NT2/D1 (cell line): Measurements from ENCODE around the gene KCNK5.

ENCODE experiments used
- DNase-seq: peaks from one replicate; pipeline ENCODE4 v3.0.0-alpha.2; 2011; ENCODE audit warnings: low read depth, low spot score
- H3K27me3 ChIP-seq: 2 replicates; pipeline ENCODE4 v1.6.0; 2011; ENCODE audit warnings: mild to moderate bottlenecking; ENCODE audit not compliant: insufficient read length, insufficient read depth
- H3K36me3 ChIP-seq: 2 replicates; pipeline ENCODE4 v1.6.1; 2011; ENCODE audit warnings: mild to moderate bottlenecking, low read length, mixed read lengths; ENCODE audit not compliant: insufficient read depth, insufficient read length
- H3K4me1 ChIP-seq: 2 replicates; pipeline ENCODE4 v1.5.1; 2011; ENCODE audit not compliant: insufficient read depth, insufficient read length
- H3K4me3 ChIP-seq: 2 replicates; pipeline ENCODE4 v1.5.1; 2011; ENCODE audit warnings: low read depth; ENCODE audit not compliant: insufficient read length
- H3K9ac ChIP-seq: 2 replicates; pipeline ENCODE4 v1.6.0; 2011; ENCODE audit warnings: low read depth; ENCODE audit not compliant: insufficient read length
- H3K9me3 ChIP-seq: 2 replicates; pipeline ENCODE4 v1.5.1; 2011; ENCODE audit warnings: mild to moderate bottlenecking, low read length; ENCODE audit not compliant: insufficient read depth
- SUZ12 ChIP-seq: IDR thresholded peaks from 2 replicates; pipeline ENCODE4 v1.6.1; 2011; ENCODE audit not compliant: insufficient read length, insufficient read depth; ENCODE audit errors: extremely low read depth
- YY1 ChIP-seq: IDR thresholded peaks from 2 replicates; pipeline ENCODE4 v1.6.1; 2011; ENCODE audit not compliant: insufficient read length, insufficient read depth
- ZNF274 ChIP-seq: IDR thresholded peaks from 2 replicates; pipeline ENCODE4 v1.6.1; 2011; ENCODE audit warnings: mild to moderate bottlenecking, low read depth, low read length

KCNK5 gene

DNA sequence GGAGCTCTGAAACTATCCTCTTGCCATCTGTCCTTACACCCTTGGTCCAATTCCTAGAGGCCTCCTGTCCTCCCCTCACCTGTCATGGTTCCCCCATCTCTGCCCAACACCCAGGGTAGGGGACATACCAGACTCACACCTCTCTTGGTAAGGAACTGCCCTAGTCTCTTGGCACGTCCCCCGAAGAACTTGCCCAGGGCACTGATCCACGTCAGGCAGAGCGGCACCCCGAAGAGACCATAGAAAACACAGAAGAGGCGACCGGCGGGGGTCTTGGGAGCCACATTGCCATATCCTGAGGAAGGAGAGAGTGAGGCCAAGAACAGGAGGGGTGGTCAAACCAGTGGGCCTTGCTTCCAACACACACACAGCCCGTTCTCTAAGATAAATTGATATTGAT is 34.8 kb downstream of the KCNK5 start:
- Histone ChIP-seq H3K4me1 (peaks cover 4% of the 10 kb centered on the region), H3K9me3 (no peaks in the 10 kb centered on the region; the same call in 1 of the 2 replicates), H3K4me3 (no peak overlapping the region), H3K36me3 (peaks cover 27% of the 10 kb centered on the region), H3K27me3 (no peaks in the 10 kb centered on the region), H3K9ac (no peak overlapping the region)
- DNase-seq = no peak
- no peak for TF ChIP-seq YY1
- TF ChIP-seq SUZ12 = no peak
- no peak for TF ChIP-seq ZNF274

DNA sequence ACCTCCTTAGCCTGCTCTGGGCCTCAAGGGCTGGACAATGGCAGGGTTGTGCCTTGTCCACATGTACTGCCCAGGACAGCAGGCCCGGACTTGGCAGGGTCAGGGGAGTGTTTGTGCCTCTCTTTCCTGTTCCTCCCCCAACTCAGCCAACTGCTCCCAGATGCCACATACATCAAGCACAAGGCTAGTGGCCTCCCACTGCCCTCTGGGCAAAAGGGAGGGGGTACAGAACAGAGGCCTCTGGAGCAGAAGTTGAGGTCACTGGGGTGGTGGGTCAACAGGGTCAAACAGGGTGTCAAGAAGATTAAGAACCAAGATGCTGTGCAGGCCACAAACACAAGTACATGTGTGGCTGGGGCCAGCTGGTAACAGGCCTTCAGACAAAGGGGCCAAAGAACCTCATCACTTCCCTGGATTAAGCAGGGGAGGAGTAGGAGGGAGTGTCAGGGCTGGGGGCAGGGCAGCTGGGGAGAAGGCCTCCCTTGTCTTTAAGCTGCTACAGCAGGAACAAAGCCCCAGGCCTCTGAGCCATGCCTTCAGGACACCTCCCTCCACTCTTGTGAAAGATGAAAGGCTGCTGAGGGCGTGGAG is 36.0 kb downstream of the KCNK5 start:
- no peaks in the 10 kb centered on the region; the same call in 1 of the 2 replicates for H3K9me3 ChIP-seq
- TF ChIP-seq SUZ12 (no peak), YY1 (no peak), ZNF274 (no peak)
- H3K9ac ChIP-seq = no peak overlapping the region
- H3K4me3 ChIP-seq = no peak overlapping the region
- no peaks in the 10 kb centered on the region for H3K27me3 ChIP-seq
- peaks cover 4% of the 10 kb centered on the region for H3K4me1 ChIP-seq
- no peak for DNase-seq
- H3K36me3 ChIP-seq = peaks cover 27% of the 10 kb centered on the region

DNA sequence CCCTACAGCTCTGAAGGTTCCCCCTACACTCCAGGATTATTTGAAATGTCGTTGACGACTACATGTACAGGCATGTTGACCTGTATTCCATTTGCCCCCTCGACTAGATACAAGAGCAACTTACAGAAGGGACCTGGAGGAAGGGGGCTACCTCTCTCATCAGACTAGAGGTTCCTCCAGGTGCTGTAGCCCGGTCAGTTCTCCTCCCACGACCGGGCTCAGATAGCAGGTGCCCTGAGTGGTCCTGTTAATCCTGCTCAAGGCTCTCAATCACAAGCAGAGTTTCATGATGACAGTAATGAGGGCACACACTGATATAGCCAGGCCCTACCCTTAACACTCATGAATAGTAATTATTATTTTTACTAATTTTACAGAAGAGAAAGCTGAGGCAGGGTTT is 36.5 kb downstream of the KCNK5 start:
- Histone ChIP-seq H3K4me1 (peaks cover 4% of the 10 kb centered on the region), H3K9me3 (no peaks in the 10 kb centered on the region; the same call in 1 of the 2 replicates), H3K9ac (no peak overlapping the region), H3K27me3 (no peaks in the 10 kb centered on the region), H3K4me3 (no peak overlapping the region), H3K36me3 (peaks cover 27% of the 10 kb centered on the region)
- TF ChIP-seq SUZ12 = no peak
- TF ChIP-seq ZNF274 = no peak
- no peak for TF ChIP-seq YY1
- no peak for DNase-seq

DNA sequence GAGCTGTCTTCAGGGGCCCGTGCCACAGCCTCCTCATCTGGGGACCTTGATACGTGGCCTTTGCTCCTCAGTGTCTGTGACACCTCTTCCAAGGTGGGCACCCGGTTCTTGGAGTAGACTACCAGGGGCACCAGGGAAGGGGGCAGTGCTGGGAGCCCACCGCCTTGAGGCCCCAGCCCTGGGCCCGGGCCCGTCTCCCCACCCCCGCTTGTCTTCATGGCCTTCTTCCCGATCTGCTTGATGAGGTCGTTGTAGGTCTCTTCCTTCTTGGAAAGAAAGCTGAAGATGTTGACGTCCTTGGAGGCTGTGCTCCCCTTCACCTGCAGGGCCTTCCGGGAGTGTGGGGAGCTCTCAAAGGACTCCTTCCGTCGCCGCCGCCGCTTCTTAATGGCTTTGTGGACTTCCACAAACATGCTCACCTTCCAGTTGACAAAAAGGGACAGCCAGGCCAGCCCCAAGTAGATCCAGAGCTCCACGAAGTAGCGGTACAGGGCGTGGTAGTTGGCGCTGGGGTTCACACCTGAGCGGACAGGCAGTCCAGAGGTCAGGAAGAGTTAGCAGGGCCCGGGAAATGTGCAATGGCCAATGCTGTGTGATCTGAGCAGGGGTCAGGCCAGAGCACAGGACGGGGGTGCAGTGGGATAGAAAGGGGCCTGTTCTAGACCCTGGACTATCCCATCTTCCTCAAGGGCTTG is 37.9 kb downstream of the KCNK5 start:
- H3K4me3 ChIP-seq = no peak overlapping the region
- H3K9ac ChIP-seq = no peak overlapping the region
- peaks cover 27% of the 10 kb centered on the region for H3K36me3 ChIP-seq
- DNase-seq = no peak
- H3K4me1 ChIP-seq = peaks cover 4% of the 10 kb centered on the region
- no peaks in the 10 kb centered on the region for H3K27me3 ChIP-seq
- no peaks in the 10 kb centered on the region; the same call in 1 of the 2 replicates for H3K9me3 ChIP-seq
- no peak for TF ChIP-seq SUZ12

DNA sequence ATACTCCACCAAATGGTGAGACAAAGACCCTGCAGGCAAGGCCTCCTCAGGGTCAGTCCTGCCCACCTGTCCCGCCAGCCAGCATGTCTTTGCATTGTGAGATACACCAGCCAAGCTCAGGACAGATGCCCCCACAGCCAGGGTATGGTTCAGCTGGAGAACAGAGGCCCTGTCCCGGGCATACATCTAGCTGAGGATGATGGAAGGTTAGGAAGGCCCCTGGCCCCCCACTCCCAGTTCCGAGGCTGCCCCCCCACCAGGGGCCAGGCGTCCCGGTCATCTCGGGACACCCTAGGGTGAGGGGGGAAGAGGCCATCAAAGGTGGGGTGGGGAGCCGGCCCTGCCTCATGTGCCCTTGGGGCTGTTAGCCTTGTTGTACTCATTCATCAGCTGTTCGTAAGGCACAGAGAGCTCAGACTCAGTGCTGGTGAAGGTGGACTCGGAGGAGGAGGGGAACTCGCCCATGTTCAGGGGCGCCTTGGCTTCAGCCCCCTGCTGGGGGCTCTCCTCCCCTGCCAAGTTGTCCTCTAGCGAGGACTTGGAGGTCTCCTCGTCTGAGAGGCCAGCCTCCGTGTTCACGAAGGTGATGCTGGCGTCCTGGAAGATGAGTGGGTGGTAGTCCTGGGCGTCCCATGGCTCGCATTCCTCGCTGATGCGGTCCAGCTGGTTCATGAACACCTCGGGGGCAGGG is 38.6 kb downstream of the KCNK5 start:
- H3K4me1 ChIP-seq = peaks cover 4% of the 10 kb centered on the region
- no peak for DNase-seq
- no peak overlapping the region for H3K4me3 ChIP-seq
- H3K27me3 ChIP-seq = no peaks in the 10 kb centered on the region
- H3K9ac ChIP-seq = no peak overlapping the region
- TF ChIP-seq YY1 (no peak), ZNF274 (no peak), SUZ12 (no peak)
- peaks cover 27% of the 10 kb centered on the region for H3K36me3 ChIP-seq
- H3K9me3 ChIP-seq = no peaks in the 10 kb centered on the region; the same call in 1 of the 2 replicates

- H3K4me1 ChIP-seq = peaks cover 4% of the 10 kb centered on the region
- no peaks in the 10 kb centered on the region; the same call in 1 of the 2 replicates for H3K9me3 ChIP-seq
- H3K4me3 ChIP-seq = no peak overlapping the region
- H3K27me3 ChIP-seq = no peaks in the 10 kb centered on the region
- H3K9ac ChIP-seq = no peak overlapping the region
- DNase-seq = peak; percentile 38
- no peak for TF ChIP-seq YY1
- peaks cover 23% of the 10 kb centered on the region for H3K36me3 ChIP-seq
These were observed 39.2 kb downstream of the KCNK5 start for GRCh38 chr6:39189915-39190544.

GRCh38 chr6:39189131-39189530 is 40.1 kb downstream of the KCNK5 start:
- no peaks in the 10 kb centered on the region for H3K9me3 ChIP-seq
- H3K36me3 ChIP-seq = peaks cover 14% of the 10 kb centered on the region
- TF ChIP-seq ZNF274 (no peak), YY1 (no peak), SUZ12 (no peak)
- H3K4me3 ChIP-seq = no peak overlapping the region
- peaks cover 4% of the 10 kb centered on the region for H3K4me1 ChIP-seq
- H3K27me3 ChIP-seq = no peaks in the 10 kb centered on the region
- no peak overlapping the region for H3K9ac ChIP-seq
- DNase-seq = no peak
